Astrocyte of the cerebellum (primary cell): ENCODE results near the gene GDPGP1.

Experiments
- DNase-seq: peaks from one replicate; pipeline ENCODE4 v3.0.0-alpha.2; 2011; ENCODE audit warnings: low read depth
- H3K4me3 ChIP-seq: 2 replicates; pipeline ENCODE4 v1.5.1; 2011; ENCODE audit warnings: mild to moderate bottlenecking, low read depth, low read length, moderate library complexity
- CTCF ChIP-seq: IDR thresholded peaks from 2 replicates; pipeline ENCODE4 v1.5.1; 2012; ENCODE audit warnings: low read length, low read depth, moderate library complexity, mild to moderate bottlenecking; ENCODE audit errors: missing control alignments
- in situ Hi-C: cut with HindIII; loops from 2 replicates; pipeline ENCODE4 v1.10.0; 2017; ENCODE audit warnings: low sequenced_read_pairs

Gene GDPGP1

GRCh38 chr15:90211440-90212143 lies 22.4 kb upstream of the GDPGP1 start:
- no peak overlapping the region for H3K4me3 ChIP-seq
- DNase-seq: no peak
- TF ChIP-seq CTCF: no peak
- in situ Hi-C loops: no loop called here

GRCh38 chr15:90212221-90213098 lies 21.5 kb upstream of the GDPGP1 start:
- TF ChIP-seq CTCF: no peak
- H3K4me3 ChIP-seq: no peak overlapping the region
- in situ Hi-C loops: no loop called here
- DNase-seq: no peak

GRCh38 chr15:90213122-90213817 lies 20.7 kb upstream of the GDPGP1 start:
- TF ChIP-seq CTCF: no peak
- in situ Hi-C loops: no loop called here
- no peak overlapping the region for H3K4me3 ChIP-seq
- DNase-seq: no peak

GRCh38 chr15:90213818-90214204 lies 20.2 kb upstream of the GDPGP1 start:
- TF ChIP-seq CTCF: no peak
- in situ Hi-C loops: no loop called here
- no peak for DNase-seq

GRCh38 chr15:90214553-90215196 lies 19.3 kb upstream of the GDPGP1 start:
- DNase-seq: no peak
- H3K4me3 ChIP-seq: no peak overlapping the region
- TF ChIP-seq CTCF: peak; percentile 46
- in situ Hi-C loops: loop anchor here (5.0 kb wide), 2 partner anchors 62 to 167 kb away; no protein-coding TSS in a partner anchor

More at GRCh38 chr15:90213818-90214204, 20.2 kb upstream of the GDPGP1 start:
- no peak overlapping the region for H3K4me3 ChIP-seq

GRCh38 chr15:90217671-90218394 lies 16.2 kb upstream of the GDPGP1 start:
- TF ChIP-seq CTCF: no peak
- DNase-seq: no peak
- in situ Hi-C loops: loop anchor here (5.0 kb wide), 2 partner anchors 66 to 171 kb away; no protein-coding TSS in a partner anchor
- no peak overlapping the region for H3K4me3 ChIP-seq
